ENCODE results near the gene TBC1D16.

Gene TBC1D16

DNA sequence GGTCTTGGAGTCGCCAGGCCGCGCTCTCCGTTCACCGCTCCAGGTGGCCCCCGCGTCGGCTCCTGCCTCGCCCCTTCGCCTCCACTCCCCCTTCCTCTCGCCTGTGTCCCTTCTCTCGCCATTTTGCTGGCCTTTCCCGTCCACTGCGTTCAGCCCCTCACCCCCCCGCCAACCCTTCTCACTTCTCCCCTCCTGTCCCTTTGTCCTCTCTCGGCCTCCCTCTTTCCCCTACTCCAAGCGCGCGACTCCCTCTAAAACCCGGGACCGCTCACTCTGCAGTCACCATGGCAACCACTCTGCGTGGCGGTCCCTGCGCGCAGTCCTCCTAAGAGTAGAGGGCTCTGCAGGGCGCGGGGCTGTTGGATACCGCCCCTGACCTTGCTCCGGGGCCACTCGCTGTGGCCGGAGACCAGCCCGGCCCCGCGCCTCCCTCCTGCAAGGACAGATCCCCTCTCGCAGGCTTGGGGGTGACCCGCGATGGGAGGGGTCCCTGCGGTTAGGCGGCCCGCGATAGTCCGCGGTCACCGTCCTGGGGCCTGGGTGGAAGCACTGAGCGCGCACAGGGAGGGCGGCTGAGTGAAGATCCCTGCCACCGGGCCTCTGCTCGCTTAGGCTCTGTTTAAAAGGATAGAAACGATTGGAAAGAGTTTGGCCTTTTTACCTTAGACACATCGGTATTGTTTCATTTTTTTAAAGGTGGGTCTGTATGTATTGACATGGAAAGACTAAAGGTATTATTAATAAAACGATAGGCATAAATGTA, 1.2 kb upstream of the TBC1D16 start:
- H3K4me3 ChIP-seq (replicated peaks in 1 of 2; ENCODE audit: low read depth in 2 of 2, low read length in 2 of 2): peak overlapping the region; percentile 82 to 86
- DNase-seq (ENCODE audit: low read depth in 2 of 2): peak; percentile 39 to 46
- TF ChIP-seq, protein P1, sequence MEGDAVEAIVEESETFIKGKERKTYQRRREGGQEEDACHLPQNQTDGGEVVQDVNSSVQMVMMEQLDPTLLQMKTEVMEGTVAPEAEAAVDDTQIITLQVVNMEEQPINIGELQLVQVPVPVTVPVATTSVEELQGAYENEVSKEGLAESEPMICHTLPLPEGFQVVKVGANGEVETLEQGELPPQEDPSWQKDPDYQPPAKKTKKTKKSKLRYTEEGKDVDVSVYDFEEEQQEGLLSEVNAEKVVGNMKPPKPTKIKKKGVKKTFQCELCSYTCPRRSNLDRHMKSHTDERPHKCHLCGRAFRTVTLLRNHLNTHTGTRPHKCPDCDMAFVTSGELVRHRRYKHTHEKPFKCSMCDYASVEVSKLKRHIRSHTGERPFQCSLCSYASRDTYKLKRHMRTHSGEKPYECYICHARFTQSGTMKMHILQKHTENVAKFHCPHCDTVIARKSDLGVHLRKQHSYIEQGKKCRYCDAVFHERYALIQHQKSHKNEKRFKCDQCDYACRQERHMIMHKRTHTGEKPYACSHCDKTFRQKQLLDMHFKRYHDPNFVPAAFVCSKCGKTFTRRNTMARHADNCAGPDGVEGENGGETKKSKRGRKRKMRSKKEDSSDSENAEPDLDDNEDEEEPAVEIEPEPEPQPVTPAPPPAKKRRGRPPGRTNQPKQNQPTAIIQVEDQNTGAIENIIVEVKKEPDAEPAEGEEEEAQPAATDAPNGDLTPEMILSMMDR (IDR thresholded peaks at IDR 0.05; ENCODE audit: low read depth, low read length): no peak

DNA sequence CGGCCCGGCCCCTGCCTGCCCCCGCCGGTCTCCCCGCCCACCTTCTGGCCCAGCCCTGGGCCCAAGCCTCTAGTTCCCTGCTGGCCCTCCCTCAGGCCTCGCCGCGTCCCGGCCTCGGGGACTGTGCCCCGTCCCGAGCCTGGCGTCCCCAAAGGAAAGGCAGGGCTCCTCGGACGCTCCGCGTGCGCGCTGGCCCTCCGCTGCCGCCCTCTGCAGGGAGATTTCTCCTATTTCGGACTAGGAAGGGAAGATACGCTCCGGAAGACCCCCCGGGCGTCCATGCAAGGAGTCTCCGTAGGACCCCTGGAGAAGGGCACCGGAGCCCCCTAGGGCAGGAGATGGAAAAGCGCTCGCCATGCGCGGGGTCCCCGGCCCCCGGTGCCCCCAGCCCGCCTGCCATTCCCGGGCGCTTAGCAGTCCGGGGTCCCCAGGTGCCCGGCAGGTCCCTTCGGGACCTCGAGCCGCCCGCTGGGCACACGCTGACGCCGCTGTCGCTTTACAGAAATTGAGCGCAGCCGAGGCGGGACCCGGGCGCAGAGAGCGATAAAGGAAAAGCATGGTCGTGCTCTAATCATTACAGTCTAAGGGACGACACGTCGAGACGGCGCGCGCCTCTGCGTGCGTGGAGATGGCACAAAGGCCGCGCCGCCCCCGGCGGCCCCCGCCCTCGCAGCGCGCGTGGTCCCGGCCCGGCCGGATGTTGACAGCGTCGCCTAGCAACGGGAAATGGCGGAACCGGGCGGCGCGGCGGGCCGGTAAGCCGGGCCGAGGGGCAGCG, 454 bp upstream of the TBC1D16 start, which contains the start of gene CCDC40:
TSS of gene CCDC40 (plus strand) at position 706 of the 778 bp plus-strand sequence. CDS start at position 727, 21 bp downstream.
- DNase-seq (ENCODE audit: low read depth in 2 of 2): peak; percentile 69 to 80
- peak within 1 kb of the TSS; percentile 82 to 91 for H3K4me3 ChIP-seq (replicated peaks in 1 of 2; ENCODE audit: low read depth in 2 of 2, low read length in 2 of 2)
- TF ChIP-seq, protein P1 (IDR thresholded peaks at IDR 0.05; ENCODE audit: low read depth, low read length): no peak

DNA sequence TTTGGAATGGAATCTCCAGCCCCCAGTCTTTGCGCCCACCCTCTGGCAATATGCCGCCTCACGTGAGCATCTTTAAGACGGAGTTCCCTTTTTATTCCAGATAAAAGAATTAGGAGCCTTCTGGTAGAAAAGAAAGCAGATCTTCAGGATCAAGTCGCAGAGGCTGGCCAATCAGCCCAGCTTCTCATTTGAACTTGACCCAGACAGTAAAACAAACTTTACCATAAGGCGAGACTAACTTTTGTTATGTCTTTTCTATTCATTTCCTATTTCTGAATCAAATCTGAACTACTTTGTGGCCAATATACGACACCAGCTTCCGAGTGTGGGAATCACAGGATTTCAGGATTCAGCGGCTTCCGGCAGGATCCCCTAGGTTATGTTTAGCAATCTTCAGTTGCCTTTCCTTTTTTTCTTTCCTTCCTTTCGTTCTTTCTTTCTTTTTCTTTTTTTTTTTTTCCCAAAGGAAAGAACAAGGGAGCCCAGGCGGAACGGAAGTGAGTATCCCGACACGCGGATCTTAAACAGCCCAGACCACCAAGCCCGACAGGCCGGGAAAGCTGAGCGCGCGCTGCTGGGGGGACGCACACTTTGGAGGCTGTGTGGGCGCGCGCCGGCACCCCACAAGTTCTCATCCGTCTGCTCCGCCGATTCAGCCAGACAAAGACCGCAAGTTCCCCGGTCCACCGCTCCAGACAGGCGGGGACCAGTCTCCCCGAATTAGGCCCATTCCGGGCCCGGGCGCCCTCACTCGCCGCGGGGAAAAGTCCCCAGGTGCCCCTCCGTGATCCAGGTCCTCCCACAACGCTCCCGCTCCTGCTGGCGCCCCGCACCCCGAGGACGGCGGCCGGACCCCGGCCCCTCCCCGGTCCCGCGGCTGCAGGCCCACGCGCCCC, 633 bp downstream of the TBC1D16 start:
- H3K4me3 ChIP-seq (replicated peaks in 1 of 2; ENCODE audit: low read depth in 2 of 2, low read length in 2 of 2): peak overlapping the region; percentile 82 to 91
- TF ChIP-seq, protein P1 (IDR thresholded peaks at IDR 0.05; ENCODE audit: low read depth, low read length): no peak
- peak; percentile 38 to 45 for DNase-seq (ENCODE audit: low read depth in 2 of 2)

DNA sequence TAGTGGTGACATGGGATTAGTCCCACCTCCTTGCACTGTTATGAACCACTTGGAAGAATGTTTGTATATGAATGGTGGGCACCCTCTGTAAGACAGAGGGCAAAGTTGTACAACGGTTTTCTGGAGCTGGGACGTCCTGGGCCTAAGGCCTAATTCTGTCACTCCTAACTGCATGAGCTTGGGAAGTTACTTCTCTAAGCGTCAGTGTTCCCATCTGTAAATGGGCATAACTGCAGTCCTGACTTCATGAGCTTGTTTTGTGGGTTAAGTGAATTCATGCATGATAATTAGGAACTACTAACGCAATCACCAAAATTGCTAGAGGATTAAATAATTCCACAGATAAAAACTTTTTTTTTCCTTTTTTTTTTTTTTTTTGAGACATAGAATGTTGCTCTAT, 1.8 kb downstream of the TBC1D16 start:
- H3K4me3 ChIP-seq (replicated peaks in 1 of 2; ENCODE audit: low read depth in 2 of 2, low read length in 2 of 2): no peak overlapping the region
- no peak for DNase-seq (ENCODE audit: low read depth in 2 of 2)
- TF ChIP-seq, protein P1 (IDR thresholded peaks at IDR 0.05; ENCODE audit: low read depth, low read length): no peak

DNA sequence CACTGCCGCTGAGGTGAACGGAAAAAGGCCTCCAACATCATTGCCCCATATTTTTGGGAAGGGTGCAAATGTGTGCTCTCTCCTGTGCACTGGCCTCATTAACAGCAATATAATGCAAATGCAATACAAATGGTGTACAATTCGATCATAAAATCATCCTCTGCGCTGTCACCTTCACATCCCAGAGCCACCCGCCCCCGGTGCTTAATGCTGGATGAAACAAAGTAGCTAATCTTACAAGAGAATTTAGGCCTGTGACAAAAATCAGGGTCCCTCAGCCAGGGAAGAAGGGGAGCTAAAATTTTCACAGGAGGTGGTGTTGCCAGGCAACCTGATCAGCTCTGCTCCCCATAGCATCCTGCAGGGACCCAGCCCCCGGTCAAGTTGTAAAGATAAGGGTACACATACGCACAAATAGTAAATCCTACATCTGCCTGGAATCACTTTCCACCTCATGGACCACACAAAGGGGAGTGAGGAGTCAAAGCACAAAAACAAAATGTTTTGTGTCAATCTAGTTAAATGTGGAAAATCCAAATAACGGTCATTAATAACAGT, 3.0 kb downstream of the TBC1D16 start:
- H3K4me3 ChIP-seq (replicated peaks in 1 of 2; ENCODE audit: low read depth in 2 of 2, low read length in 2 of 2): no peak overlapping the region
- no peak for DNase-seq (ENCODE audit: low read depth in 2 of 2)
- TF ChIP-seq, protein P1 (IDR thresholded peaks at IDR 0.05; ENCODE audit: low read depth, low read length): no peak
